ENCODE data around the gene DDX19B. TPM values are rescaled to one million over a fixed set of nuclear protein-coding genes. Genes with fewer than 3 reads are reported as not detected.

The DDX19B gene
- total and polyA plus RNA-seq, 2 donors from 2014 or later = 25.6 to 33.4 TPM

GRCh38 chr16:70254180-70254964, 44.6 kb upstream of the DDX19B start:
- DNase-seq = no peak
- no peaks in the 10 kb centered on the region for H3K27me3 ChIP-seq (ENCODE audit: control insufficient read depth, insufficient read depth, low read length)
- H3K9ac ChIP-seq (ENCODE audit: low read length in 3 of 3) = no peak overlapping the region
- no peak overlapping the region for H3K27ac ChIP-seq (ENCODE audit: low read depth in 2 of 2, low read length in 2 of 2)
- H3K9me3 ChIP-seq (ENCODE audit: control insufficient read depth in 2 of 3, insufficient read depth in 1 of 3, low read length in 3 of 3) = no peaks in the 10 kb centered on the region
- TF ChIP-seq CTCF (IDR thresholded peaks at IDR 0.05; ENCODE audit: borderline replicate concordance, extremely low read depth, insufficient read depth) = no peak
- H3K36me3 ChIP-seq (ENCODE audit: control insufficient read depth in 2 of 3, insufficient read depth in 3 of 3, low read length in 3 of 3) = peaks cover 2 to 61% (median 44%) of the 10 kb centered on the region in 3 donors
- no peak overlapping the region for H3K4me3 ChIP-seq (ENCODE audit: low read length in 3 of 3)
- peaks cover 0 to 4% (median 0%) of the 10 kb centered on the region in 3 donors for H3K4me1 ChIP-seq (ENCODE audit: control insufficient read depth in 2 of 3, insufficient read depth in 2 of 3, low read depth in 1 of 3, low read length in 3 of 3)
- no peak for FAIRE-seq
- intact Hi-C loops (cut with DNase I) = no loop called here

- H3K9ac ChIP-seq (ENCODE audit: low read length in 3 of 3) = no peak overlapping the region
- intact Hi-C loops (cut with DNase I) = no loop called here
- H3K4me1 ChIP-seq (ENCODE audit: control insufficient read depth in 2 of 3, insufficient read depth in 2 of 3, low read depth in 1 of 3, low read length in 3 of 3) = peaks cover 0 to 4% (median 0%) of the 10 kb centered on the region in 3 donors
- no peak overlapping the region for H3K27ac ChIP-seq (ENCODE audit: low read depth in 2 of 2, low read length in 2 of 2)
- DNase-seq (no peak), FAIRE-seq (no peak)
- no peak overlapping the region for H3K4me3 ChIP-seq (ENCODE audit: low read length in 3 of 3)
- peaks cover 2 to 61% (median 44%) of the 10 kb centered on the region in 3 donors for H3K36me3 ChIP-seq (ENCODE audit: control insufficient read depth in 2 of 3, insufficient read depth in 3 of 3, low read length in 3 of 3)
- TF ChIP-seq CTCF (IDR thresholded peaks at IDR 0.05; ENCODE audit: borderline replicate concordance, extremely low read depth, insufficient read depth) = no peak
- no peaks in the 10 kb centered on the region for H3K9me3 ChIP-seq (ENCODE audit: control insufficient read depth in 2 of 3, insufficient read depth in 1 of 3, low read length in 3 of 3)
- no peaks in the 10 kb centered on the region for H3K27me3 ChIP-seq (ENCODE audit: control insufficient read depth, insufficient read depth, low read length)
Measured at GRCh38 chr16:70254965-70255286, 44.1 kb upstream of the DDX19B start.

- intact Hi-C loops (cut with DNase I) = no loop called here
- H3K36me3 ChIP-seq (ENCODE audit: control insufficient read depth in 2 of 3, insufficient read depth in 3 of 3, low read length in 3 of 3) = peaks cover 2 to 61% (median 49%) of the 10 kb centered on the region in 3 donors
- FAIRE-seq (no peak), DNase-seq (no peak)
- H3K4me1 ChIP-seq (ENCODE audit: control insufficient read depth in 2 of 3, insufficient read depth in 2 of 3, low read depth in 1 of 3, low read length in 3 of 3) = peaks cover 0 to 2% (median 0%) of the 10 kb centered on the region in 3 donors
- no peak overlapping the region for H3K4me3 ChIP-seq (ENCODE audit: low read length in 3 of 3)
- H3K9ac ChIP-seq (ENCODE audit: low read length in 3 of 3) = no peak overlapping the region
- no peak for TF ChIP-seq CTCF (IDR thresholded peaks at IDR 0.05; ENCODE audit: borderline replicate concordance, extremely low read depth, insufficient read depth)
- no peak overlapping the region for H3K27ac ChIP-seq (ENCODE audit: low read depth in 2 of 2, low read length in 2 of 2)
- H3K9me3 ChIP-seq (ENCODE audit: control insufficient read depth in 2 of 3, insufficient read depth in 1 of 3, low read length in 3 of 3) = no peaks in the 10 kb centered on the region
- no peaks in the 10 kb centered on the region for H3K27me3 ChIP-seq (ENCODE audit: control insufficient read depth, insufficient read depth, low read length)
Measured at GRCh38 chr16:70255574-70255973, 43.4 kb upstream of the DDX19B start.

Measured in kidney (tissue), 14 donors.